ENCODE measurements around the gene VPS18.

Gene VPS18

GRCh38 chr15:40900256-40901052, 6.2 kb downstream of the VPS18 start:
- no peak for FAIRE-seq

- FAIRE-seq = no peak
Measured at GRCh38 chr15:40901053-40901443, 6.8 kb downstream of the VPS18 start.

- FAIRE-seq = no peak
Measured at GRCh38 chr15:40902605-40903561, 8.6 kb downstream of the VPS18 start.

- FAIRE-seq = no peak
Measured at GRCh38 chr15:40904552-40905201, 10.4 kb downstream of the VPS18 start.

- FAIRE-seq = no peak
Measured at GRCh38 chr15:40906091-40906990, 12.1 kb downstream of the VPS18 start.

GRCh38 chr15:40906991-40907802, 12.9 kb downstream of the VPS18 start:
- no peak for FAIRE-seq

GRCh38 chr15:40908095-40908494, 13.8 kb downstream of the VPS18 start:
- no peak for FAIRE-seq

GRCh38 chr15:40909662-40910630, 15.7 kb downstream of the VPS18 start:
- no peak for FAIRE-seq

- no peak for FAIRE-seq
Measured at GRCh38 chr15:40911141-40911540, 16.9 kb downstream of the VPS18 start.

GRCh38 chr15:40911693-40912092, 17.4 kb downstream of the VPS18 start:
- no peak for FAIRE-seq

GRCh38 chr15:40912478-40912877, 18.2 kb downstream of the VPS18 start:
- no peak for FAIRE-seq

- no peak for FAIRE-seq
Measured at GRCh38 chr15:40914013-40914412, 19.8 kb downstream of the VPS18 start.

- FAIRE-seq = no peak
Measured at GRCh38 chr15:40914486-40914885, 20.2 kb downstream of the VPS18 start.

GRCh38 chr15:40915116-40915661, 20.9 kb downstream of the VPS18 start:
- no peak for FAIRE-seq

- no peak for FAIRE-seq
Measured at GRCh38 chr15:40915679-40916078, 21.4 kb downstream of the VPS18 start.

GRCh38 chr15:40917585-40917984, 23.3 kb downstream of the VPS18 start:
- FAIRE-seq = no peak

GRCh38 chr15:40918146-40918798, 24.0 kb downstream of the VPS18 start:
- FAIRE-seq = no peak

GRCh38 chr15:40918799-40919392, 24.6 kb downstream of the VPS18 start:
- FAIRE-seq = no peak

Data from colon (tissue), 2 donors.